ENCODE results near the gene EXOC3L4.

The EXOC3L4 gene

GRCh38 chr14:103122585-103122946 is 28.0 kb downstream of the EXOC3L4 start:
- no peak for TF ChIP-seq SIN3A (IDR thresholded peaks at IDR 0.05; ENCODE audit: borderline replicate concordance, insufficient read depth, low read length)
- TF ChIP-seq REST (IDR thresholded peaks at IDR 0.05; ENCODE audit: insufficient read depth in 1 of 2, low read depth in 2 of 2, low read length in 2 of 2) = no peak
- no peak for TF ChIP-seq FOXP2 (optimal IDR thresholded peaks at IDR 0.05; ENCODE audit: borderline replicate concordance, extremely low read depth, extremely low read length, insufficient read depth)
- TF ChIP-seq POLR2AphosphoS5 (IDR thresholded peaks at IDR 0.05; ENCODE audit: low read depth, low read length) = no peak
- TF ChIP-seq TAF1 (IDR thresholded peaks at IDR 0.05; ENCODE audit: borderline replicate concordance, insufficient read depth, low read length) = no peak

GRCh38 chr14:103122947-103123633 is 28.6 kb downstream of the EXOC3L4 start, which contains the start of gene TNFAIP2:
Gene TNFAIP2 (plus strand): TSS chr14:103123461. CDS start chr14:103126458, 2,997 bp downstream.
- no peak for TF ChIP-seq SIN3A (IDR thresholded peaks at IDR 0.05; ENCODE audit: borderline replicate concordance, insufficient read depth, low read length)
- TF ChIP-seq TAF1 (IDR thresholded peaks at IDR 0.05; ENCODE audit: borderline replicate concordance, insufficient read depth, low read length) = no peak
- no peak for TF ChIP-seq FOXP2 (optimal IDR thresholded peaks at IDR 0.05; ENCODE audit: borderline replicate concordance, extremely low read depth, extremely low read length, insufficient read depth)
- no peak for TF ChIP-seq REST (IDR thresholded peaks at IDR 0.05; ENCODE audit: insufficient read depth in 1 of 2, low read depth in 2 of 2, low read length in 2 of 2)
- TF ChIP-seq POLR2AphosphoS5 (IDR thresholded peaks at IDR 0.05; ENCODE audit: low read depth, low read length) = no peak

GRCh38 chr14:103123634-103124500 is 29.3 kb downstream of the EXOC3L4 start:
- TF ChIP-seq REST (IDR thresholded peaks at IDR 0.05; ENCODE audit: insufficient read depth in 1 of 2, low read depth in 2 of 2, low read length in 2 of 2) (no peak), POLR2AphosphoS5 (IDR thresholded peaks at IDR 0.05; ENCODE audit: low read depth, low read length) (no peak), SIN3A (IDR thresholded peaks at IDR 0.05; ENCODE audit: borderline replicate concordance, insufficient read depth, low read length) (no peak), TAF1 (IDR thresholded peaks at IDR 0.05; ENCODE audit: borderline replicate concordance, insufficient read depth, low read length) (no peak), FOXP2 (optimal IDR thresholded peaks at IDR 0.05; ENCODE audit: borderline replicate concordance, extremely low read depth, extremely low read length, insufficient read depth) (no peak)

GRCh38 chr14:103124501-103125001 is 30.0 kb downstream of the EXOC3L4 start:
- TF ChIP-seq SIN3A (IDR thresholded peaks at IDR 0.05; ENCODE audit: borderline replicate concordance, insufficient read depth, low read length) (no peak), TAF1 (IDR thresholded peaks at IDR 0.05; ENCODE audit: borderline replicate concordance, insufficient read depth, low read length) (no peak), FOXP2 (optimal IDR thresholded peaks at IDR 0.05; ENCODE audit: borderline replicate concordance, extremely low read depth, extremely low read length, insufficient read depth) (no peak), REST (IDR thresholded peaks at IDR 0.05; ENCODE audit: insufficient read depth in 1 of 2, low read depth in 2 of 2, low read length in 2 of 2) (no peak), POLR2AphosphoS5 (IDR thresholded peaks at IDR 0.05; ENCODE audit: low read depth, low read length) (no peak)
